SH-SY5Y (cell line): ENCODE measurements around the gene RTP5.

Source experiments
- GATA2 ChIP-seq: IDR thresholded peaks from 2 replicates; pipeline ENCODE4 v1.6.1; 2011; ENCODE audit warnings: mild to moderate bottlenecking, low read depth, low read length
- GATA3 ChIP-seq: IDR thresholded peaks from 2 replicates; pipeline ENCODE4 v1.6.1; 2011; ENCODE audit warnings: low read depth, mild to moderate bottlenecking, low read length, moderate library complexity

DNA sequence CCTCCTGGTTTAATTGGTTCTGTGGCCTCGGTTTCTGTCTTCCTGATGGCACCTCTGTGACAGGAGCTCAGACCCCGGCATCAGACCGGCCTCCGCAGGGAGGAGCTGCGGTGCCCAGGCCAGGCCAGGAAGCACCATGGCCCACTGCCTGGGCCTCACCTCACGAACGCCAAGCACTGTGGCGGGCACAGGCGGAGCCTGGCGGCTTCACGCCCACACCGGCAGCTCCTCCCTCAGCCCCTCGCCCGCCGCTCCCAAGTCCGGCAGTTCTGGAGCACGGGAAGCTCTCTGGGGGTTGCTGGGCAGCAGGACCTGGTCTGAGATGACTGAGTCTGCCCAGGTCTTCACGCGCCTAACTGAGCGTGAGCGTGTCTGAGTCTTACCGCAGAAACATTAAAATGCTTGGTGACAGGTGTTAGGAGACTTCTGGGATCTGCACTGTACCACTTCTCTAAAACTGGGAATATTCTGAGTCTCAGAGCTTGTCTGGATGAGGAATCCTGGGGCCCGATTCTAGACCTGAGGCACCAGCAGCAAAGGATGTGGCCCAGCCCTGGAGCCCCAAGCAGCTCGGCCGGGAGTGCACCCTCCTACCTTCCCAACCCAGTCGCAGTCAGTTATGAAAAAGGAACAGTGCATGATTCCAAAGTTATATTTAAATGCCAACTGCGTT is 21.9 kb downstream of the RTP5 start:
- TF ChIP-seq GATA2: no peak
- TF ChIP-seq GATA3: no peak
